GM23338 (cell line): ENCODE measurements around the gene KLK15. TPM values are rescaled to one million over a fixed set of nuclear protein-coding genes. Genes with fewer than 3 reads are reported as not detected.
A peak's percentile ranks its signal among the peaks of the same experiment; 100 is the strongest.

Experiments
- ATAC-seq: fragments of 200-7000 bp; cut with Tn5 transposase; 3 replicates; pipeline ENCODE4 v1.9.1; 2020
- DNase-seq: peaks from one replicate; pipeline ENCODE4 v3.0.0-alpha.2; 2015; ENCODE audit warnings: low spot score
- H2AFZ ChIP-seq: fragments of 200-600 bp; sonication (generic); 2 replicates; pipeline ENCODE4 v1.8.0; 2016; ENCODE audit warnings: antibody characterized with exemption, mild to moderate bottlenecking, moderate library complexity
- H3F3A ChIP-seq: fragments of 200-600 bp; sonication (generic); replicated peaks from 2 replicates; pipeline ENCODE4 v1.8.0; 2017; ENCODE audit warnings: antibody characterized with exemption, mixed run types, low read depth
- H3K27ac ChIP-seq: fragments of 200-600 bp; sonication (generic); 2 replicates; pipeline ENCODE4 v1.6.1; 2016; ENCODE audit warnings: low read depth
- H3K27me3 ChIP-seq: fragments of 200-600 bp; sonication (generic); 2 replicates; pipeline ENCODE4 v1.8.0; 2016; ENCODE audit warnings: mild to moderate bottlenecking, mixed run types, moderate library complexity; ENCODE audit not compliant: insufficient read depth
- H3K36me3 ChIP-seq: fragments of 200-600 bp; sonication (generic); 2 replicates; pipeline ENCODE4 v1.8.0; 2016; ENCODE audit warnings: mild to moderate bottlenecking; ENCODE audit not compliant: insufficient read depth
- H3K4me1 ChIP-seq: fragments of 200-600 bp; sonication (generic); 2 replicates; pipeline ENCODE4 v1.8.0; 2016; ENCODE audit warnings: mild to moderate bottlenecking, moderate library complexity; ENCODE audit not compliant: insufficient read depth
- H3K4me2 ChIP-seq: fragments of 200-600 bp; sonication (generic); 2 replicates; pipeline ENCODE4 v1.7.1; 2017; ENCODE audit warnings: mixed run types
- H3K4me3 ChIP-seq: fragments of 200-600 bp; sonication (generic); 2 replicates; pipeline ENCODE4 v1.6.1; 2016; ENCODE audit warnings: mixed run types
- H3K79me2 ChIP-seq: fragments of 200-600 bp; sonication (generic); replicated peaks from 2 replicates; pipeline ENCODE4 v1.8.0; 2017; ENCODE audit warnings: mild to moderate bottlenecking; ENCODE audit not compliant: insufficient read depth
- H3K9me2 ChIP-seq: fragments of 200-600 bp; sonication (generic); 2 replicates; pipeline ENCODE4 v1.8.0; 2017; ENCODE audit not compliant: insufficient read depth
- H4K20me1 ChIP-seq: fragments of 200-600 bp; sonication (generic); replicated peaks from 2 replicates; pipeline ENCODE4 v1.8.0; 2017; ENCODE audit warnings: mild to moderate bottlenecking; ENCODE audit not compliant: insufficient read depth
- H3K27ac Mint-ChIP-seq: 2 replicates; pipeline ENCODE4 v1.8.0; 2020; ENCODE audit warnings: inconsistent platforms, mild to moderate bottlenecking, moderate library complexity, mixed read lengths
- H3K27me3 Mint-ChIP-seq: 3 replicates; pipeline ENCODE4 v1.8.0; 2022; ENCODE audit warnings: low read depth, mild to moderate bottlenecking, moderate library complexity, mixed read lengths, inconsistent platforms; ENCODE audit not compliant: insufficient read depth, poor library complexity
- H3K36me3 Mint-ChIP-seq: 3 replicates; pipeline ENCODE4 v1.8.0; 2021; ENCODE audit warnings: low read depth, mild to moderate bottlenecking, inconsistent platforms, moderate library complexity, mixed read lengths
- H3K4me1 Mint-ChIP-seq: 3 replicates; pipeline ENCODE4 v1.8.0; 2020; ENCODE audit warnings: mild to moderate bottlenecking, inconsistent platforms, mixed read lengths
- H3K4me3 Mint-ChIP-seq: 3 replicates; pipeline ENCODE4 v1.8.0; 2021; ENCODE audit warnings: moderate library complexity, mild to moderate bottlenecking, inconsistent platforms, mixed read lengths
- H3K9me3 Mint-ChIP-seq: 3 replicates; pipeline ENCODE4 v1.8.0; 2020; ENCODE audit warnings: moderate library complexity, mild to moderate bottlenecking, inconsistent platforms, mixed read lengths
- EZH2phosphoT487 ChIP-seq: fragments of 200-600 bp; sonication (generic); IDR thresholded peaks from one replicate; pipeline ENCODE4 v1.8.1; 2018; ENCODE audit warnings: antibody characterized with exemption; ENCODE audit not compliant: unreplicated experiment
- POLR2AphosphoS5 ChIP-seq: IDR thresholded peaks from 2 replicates; pipeline ENCODE4 v1.6.1; 2016; ENCODE audit warnings: antibody characterized with exemption, low read depth
- ZNF114 ChIP-seq: fragments of 250-450 bp; sonication (Bioruptor Pico); IDR thresholded peaks from 2 replicates; pipeline ENCODE4 v1.5.0; 2020; ENCODE audit warnings: mild to moderate bottlenecking, moderate library complexity
- ZNF331 ChIP-seq: fragments of 250-450 bp; sonication (Bioruptor Pico); IDR thresholded peaks from 2 replicates; pipeline ENCODE4 v1.5.0; 2020; ENCODE audit warnings: low read depth, mild to moderate bottlenecking, moderate library complexity
- polyA plus RNA-seq: library from polyadenylated mRNA; unstranded; fragments of >200 nt; fragmentation: Nextera tagmentation; extraction: Ambion mirVana; gene quantifications from 2 replicates; pipeline ENCODE4 v1.2.1, GENCODE V29; 2016
- total RNA-seq: library from RNA; depleted of rRNA; stranded (reverse); fragments of >200 nt; shearing (Covaris generic); gene quantifications from 2 replicates; pipeline ENCODE4 v1.2.3, GENCODE V29; 2014
- TF ChIP-seq, protein P1 (sequence below): fragments of 250-450 bp; sonication (Bioruptor Pico); IDR thresholded peaks from 2 replicates; pipeline ENCODE4 v1.5.0; 2020; ENCODE audit warnings: mild to moderate bottlenecking, moderate library complexity

Gene KLK15
- total and polyA plus RNA-seq, 2 experiments from 2014 or later, result not detected

DNA sequence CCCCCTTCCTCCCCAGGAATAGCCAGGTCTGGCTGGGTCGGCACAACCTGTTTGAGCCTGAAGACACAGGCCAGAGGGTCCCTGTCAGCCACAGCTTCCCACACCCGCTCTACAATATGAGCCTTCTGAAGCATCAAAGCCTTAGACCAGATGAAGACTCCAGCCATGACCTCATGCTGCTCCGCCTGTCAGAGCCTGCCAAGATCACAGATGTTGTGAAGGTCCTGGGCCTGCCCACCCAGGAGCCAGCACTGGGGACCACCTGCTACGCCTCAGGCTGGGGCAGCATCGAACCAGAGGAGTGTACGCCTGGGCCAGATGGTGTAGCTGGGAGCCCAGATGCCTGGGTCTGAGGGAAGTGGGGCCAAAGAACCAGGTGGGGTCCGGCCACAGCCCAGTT, 43.1 kb upstream of the KLK15 start (continued):
- TF ChIP-seq, protein P1, sequence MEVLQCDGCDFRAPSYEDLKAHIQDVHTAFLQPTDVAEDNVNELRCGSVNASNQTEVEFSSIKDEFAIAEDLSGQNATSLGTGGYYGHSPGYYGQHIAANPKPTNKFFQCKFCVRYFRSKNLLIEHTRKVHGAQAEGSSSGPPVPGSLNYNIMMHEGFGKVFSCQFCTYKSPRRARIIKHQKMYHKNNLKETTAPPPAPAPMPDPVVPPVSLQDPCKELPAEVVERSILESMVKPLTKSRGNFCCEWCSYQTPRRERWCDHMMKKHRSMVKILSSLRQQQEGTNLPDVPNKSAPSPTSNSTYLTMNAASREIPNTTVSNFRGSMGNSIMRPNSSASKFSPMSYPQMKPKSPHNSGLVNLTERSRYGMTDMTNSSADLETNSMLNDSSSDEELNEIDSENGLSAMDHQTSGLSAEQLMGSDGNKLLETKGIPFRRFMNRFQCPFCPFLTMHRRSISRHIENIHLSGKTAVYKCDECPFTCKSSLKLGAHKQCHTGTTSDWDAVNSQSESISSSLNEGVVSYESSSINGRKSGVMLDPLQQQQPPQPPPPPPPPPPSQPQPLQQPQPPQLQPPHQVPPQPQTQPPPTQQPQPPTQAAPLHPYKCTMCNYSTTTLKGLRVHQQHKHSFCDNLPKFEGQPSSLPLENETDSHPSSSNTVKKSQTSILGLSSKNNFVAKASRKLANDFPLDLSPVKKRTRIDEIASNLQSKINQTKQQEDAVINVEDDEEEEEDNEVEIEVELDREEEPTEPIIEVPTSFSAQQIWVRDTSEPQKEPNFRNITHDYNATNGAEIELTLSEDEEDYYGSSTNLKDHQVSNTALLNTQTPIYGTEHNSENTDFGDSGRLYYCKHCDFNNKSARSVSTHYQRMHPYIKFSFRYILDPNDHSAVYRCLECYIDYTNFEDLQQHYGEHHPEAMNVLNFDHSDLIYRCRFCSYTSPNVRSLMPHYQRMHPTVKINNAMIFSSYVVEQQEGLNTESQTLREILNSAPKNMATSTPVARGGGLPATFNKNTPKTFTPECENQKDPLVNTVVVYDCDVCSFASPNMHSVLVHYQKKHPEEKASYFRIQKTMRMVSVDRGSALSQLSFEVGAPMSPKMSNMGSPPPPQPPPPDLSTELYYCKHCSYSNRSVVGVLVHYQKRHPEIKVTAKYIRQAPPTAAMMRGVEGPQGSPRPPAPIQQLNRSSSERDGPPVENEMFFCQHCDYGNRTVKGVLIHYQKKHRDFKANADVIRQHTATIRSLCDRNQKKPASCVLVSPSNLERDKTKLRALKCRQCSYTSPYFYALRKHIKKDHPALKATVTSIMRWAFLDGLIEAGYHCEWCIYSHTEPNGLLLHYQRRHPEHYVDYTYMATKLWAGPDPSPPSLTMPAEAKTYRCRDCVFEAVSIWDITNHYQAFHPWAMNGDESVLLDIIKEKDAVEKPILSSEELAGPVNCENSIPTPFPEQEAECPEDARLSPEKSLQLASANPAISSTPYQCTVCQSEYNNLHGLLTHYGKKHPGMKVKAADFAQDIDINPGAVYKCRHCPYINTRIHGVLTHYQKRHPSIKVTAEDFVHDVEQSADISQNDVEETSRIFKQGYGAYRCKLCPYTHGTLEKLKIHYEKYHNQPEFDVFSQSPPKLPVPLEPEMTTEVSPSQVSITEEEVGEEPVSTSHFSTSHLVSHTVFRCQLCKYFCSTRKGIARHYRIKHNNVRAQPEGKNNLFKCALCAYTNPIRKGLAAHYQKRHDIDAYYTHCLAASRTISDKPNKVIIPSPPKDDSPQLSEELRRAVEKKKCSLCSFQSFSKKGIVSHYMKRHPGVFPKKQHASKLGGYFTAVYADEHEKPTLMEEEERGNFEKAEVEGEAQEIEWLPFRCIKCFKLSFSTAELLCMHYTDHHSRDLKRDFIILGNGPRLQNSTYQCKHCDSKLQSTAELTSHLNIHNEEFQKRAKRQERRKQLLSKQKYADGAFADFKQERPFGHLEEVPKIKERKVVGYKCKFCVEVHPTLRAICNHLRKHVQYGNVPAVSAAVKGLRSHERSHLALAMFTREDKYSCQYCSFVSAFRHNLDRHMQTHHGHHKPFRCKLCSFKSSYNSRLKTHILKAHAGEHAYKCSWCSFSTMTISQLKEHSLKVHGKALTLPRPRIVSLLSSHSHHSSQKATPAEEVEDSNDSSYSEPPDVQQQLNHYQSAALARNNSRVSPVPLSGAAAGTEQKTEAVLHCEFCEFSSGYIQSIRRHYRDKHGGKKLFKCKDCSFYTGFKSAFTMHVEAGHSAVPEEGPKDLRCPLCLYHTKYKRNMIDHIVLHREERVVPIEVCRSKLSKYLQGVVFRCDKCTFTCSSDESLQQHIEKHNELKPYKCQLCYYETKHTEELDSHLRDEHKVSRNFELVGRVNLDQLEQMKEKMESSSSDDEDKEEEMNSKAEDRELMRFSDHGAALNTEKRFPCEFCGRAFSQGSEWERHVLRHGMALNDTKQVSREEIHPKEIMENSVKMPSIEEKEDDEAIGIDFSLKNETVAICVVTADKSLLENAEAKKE, result no peak

DNA sequence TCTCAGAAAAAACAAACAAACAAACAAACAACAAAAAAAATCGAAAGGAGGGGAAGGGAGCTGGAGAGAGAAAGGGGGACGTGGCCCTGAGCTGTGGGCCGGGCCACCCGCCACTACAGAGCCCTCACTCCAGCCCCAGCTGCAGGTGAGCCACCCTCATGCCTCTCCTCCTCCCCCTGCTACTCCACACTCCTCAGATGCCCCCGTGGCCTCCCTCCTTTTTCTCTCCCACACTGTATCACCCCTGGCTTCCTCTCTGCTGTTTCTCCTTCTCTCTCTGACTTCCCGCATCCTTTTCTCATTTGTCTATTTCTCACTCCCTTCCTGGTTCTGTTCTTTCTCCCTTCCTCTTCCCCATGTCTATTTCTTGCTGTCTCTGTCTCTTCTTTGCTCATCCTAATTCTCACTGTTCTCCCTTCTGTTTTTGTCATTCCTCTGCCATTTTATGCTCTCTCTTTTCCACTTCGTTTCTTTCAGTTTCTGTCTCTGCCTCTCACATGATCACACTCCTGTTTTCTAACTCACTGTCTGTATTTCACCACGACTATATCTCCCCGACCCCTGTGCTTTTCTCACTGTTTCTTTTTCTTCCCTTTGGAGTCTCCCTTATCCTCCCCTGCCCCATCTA, 42.5 kb upstream of the KLK15 start:
- H3K36me3 Mint-ChIP-seq, result peaks cover 24% of the 10 kb centered on the region
- peak overlapping the region; percentile 90; the same call in 1 of the 2 replicates for H2AFZ ChIP-seq
- no peak overlapping the region for H3K4me3 ChIP-seq
- H3K4me1 Mint-ChIP-seq, result no peaks in the 10 kb centered on the region
- DNase-seq (no peak), ATAC-seq (no peak)
- no peak overlapping the region for H3K27ac Mint-ChIP-seq
- H3K36me3 ChIP-seq, result no peaks in the 10 kb centered on the region
- H3K4me3 Mint-ChIP-seq, result no peak overlapping the region
- no peaks in the 10 kb centered on the region for H4K20me1 ChIP-seq
- no peaks in the 10 kb centered on the region for H3F3A ChIP-seq
- H3K4me1 ChIP-seq, result peaks cover 9% of the 10 kb centered on the region; the same call in 1 of the 2 replicates
- no peak overlapping the region for H3K4me2 ChIP-seq
- no peaks in the 10 kb centered on the region for H3K9me2 ChIP-seq
- H3K27ac ChIP-seq, result no peak overlapping the region
- H3K79me2 ChIP-seq, result no peaks in the 10 kb centered on the region
- H3K9me3 Mint-ChIP-seq, result peaks cover 8% of the 10 kb centered on the region
- H3K27me3 Mint-ChIP-seq, result peaks cover 4% of the 10 kb centered on the region
- H3K27me3 ChIP-seq, result no peaks in the 10 kb centered on the region
- TF ChIP-seq ZNF114 (CRISPR knock-in tag) (no peak), POLR2AphosphoS5 (no peak), ZNF331 (CRISPR knock-in tag) (no peak), EZH2phosphoT487 (no peak)
- TF ChIP-seq, protein P1, result no peak
